GM12875 (cell line): ENCODE measurements around the gene THAP4.

ENCODE experiments used
- H3K4me3 ChIP-seq: one replicate; pipeline ENCODE4 v1.5.1; 2011; ENCODE audit warnings: low read depth, low read length, control low read depth
- TF ChIP-seq, protein P1 (sequence below): IDR thresholded peaks from 2 replicates; pipeline ENCODE4 v1.5.1; 2011; ENCODE audit warnings: low read depth, mild to moderate bottlenecking, control low read depth, inconsistent platforms, low read length, moderate library complexity, borderline replicate concordance; ENCODE audit not compliant: insufficient read depth

The THAP4 gene

GRCh38 chr2:241637018-241637794, at the start of gene THAP4, which contains the start of gene ATG4B:
THAP4 (minus strand) TSS chr2:241637158; CDS start chr2:241637017, 141 bp downstream.
ATG4B (plus strand) TSS chr2:241637693; CDS start chr2:241637715, 22 bp downstream.
- H3K4me3 ChIP-seq: peak within 1 kb of the TSS; percentile 92
- TF ChIP-seq, protein P1, sequence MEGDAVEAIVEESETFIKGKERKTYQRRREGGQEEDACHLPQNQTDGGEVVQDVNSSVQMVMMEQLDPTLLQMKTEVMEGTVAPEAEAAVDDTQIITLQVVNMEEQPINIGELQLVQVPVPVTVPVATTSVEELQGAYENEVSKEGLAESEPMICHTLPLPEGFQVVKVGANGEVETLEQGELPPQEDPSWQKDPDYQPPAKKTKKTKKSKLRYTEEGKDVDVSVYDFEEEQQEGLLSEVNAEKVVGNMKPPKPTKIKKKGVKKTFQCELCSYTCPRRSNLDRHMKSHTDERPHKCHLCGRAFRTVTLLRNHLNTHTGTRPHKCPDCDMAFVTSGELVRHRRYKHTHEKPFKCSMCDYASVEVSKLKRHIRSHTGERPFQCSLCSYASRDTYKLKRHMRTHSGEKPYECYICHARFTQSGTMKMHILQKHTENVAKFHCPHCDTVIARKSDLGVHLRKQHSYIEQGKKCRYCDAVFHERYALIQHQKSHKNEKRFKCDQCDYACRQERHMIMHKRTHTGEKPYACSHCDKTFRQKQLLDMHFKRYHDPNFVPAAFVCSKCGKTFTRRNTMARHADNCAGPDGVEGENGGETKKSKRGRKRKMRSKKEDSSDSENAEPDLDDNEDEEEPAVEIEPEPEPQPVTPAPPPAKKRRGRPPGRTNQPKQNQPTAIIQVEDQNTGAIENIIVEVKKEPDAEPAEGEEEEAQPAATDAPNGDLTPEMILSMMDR: no peak

DNA sequence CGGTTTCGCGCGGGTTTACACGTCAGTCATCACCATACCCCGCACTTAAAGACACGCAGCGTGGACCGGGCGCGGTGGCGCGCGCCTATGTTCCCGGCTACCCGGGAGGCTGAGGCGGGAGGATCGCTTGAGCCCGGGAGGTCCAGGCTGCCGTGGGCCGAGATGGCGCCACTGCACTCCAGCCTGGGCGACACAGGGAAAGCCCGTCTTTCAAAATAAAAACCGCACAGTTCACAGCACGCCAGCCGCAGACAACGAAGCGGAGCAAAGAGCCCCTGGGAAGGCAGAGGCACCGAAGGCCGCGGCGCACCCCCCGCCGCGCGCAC, 49.3 kb upstream of the THAP4 start:
- TF ChIP-seq, protein P1: no peak
- peak overlapping the region; percentile 95 for H3K4me3 ChIP-seq

DNA sequence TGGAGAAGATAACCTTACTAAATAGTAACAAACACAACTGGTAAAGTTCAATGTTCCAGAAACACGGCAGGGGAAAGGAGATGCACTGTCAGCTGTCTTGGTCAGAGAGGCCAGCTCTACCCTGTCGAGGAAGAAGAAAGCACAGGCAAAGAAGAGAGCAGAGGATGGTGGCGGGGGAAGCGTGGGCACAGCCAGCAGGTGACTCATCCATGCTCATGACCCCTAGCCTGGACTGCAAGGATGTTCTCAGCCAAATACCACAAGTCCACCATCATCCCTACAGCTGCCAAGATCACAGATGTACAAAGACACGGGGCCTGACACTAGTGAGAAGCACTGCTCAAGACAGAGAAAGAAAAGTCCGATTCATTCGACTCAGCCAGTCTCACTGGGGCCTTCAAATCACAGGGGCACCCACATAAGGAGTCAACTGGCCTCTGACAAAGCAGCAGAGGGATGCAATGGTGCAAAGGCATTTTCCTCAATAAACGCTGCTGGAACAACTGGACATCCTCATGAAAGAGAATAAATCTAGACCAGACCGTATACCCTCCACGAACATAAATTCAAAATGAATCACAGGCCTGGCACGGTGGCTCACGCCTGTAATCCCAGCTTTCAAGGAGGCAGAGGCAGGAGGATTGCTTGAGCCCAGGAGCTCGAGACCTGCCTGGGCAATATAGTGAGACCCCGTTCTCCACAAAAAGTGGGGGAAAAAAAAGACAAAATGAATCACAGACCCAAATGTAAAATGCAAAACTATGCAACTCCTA, 44.1 kb upstream of the THAP4 start:
- H3K4me3 ChIP-seq: no peak overlapping the region
- TF ChIP-seq, protein P1: no peak

GRCh38 chr2:241680044-241680443, 43.1 kb upstream of the THAP4 start:
- TF ChIP-seq, protein P1: no peak

GRCh38 chr2:241678784-241679540, 42.0 kb upstream of the THAP4 start:
- TF ChIP-seq, protein P1: no peak
- no peak overlapping the region for H3K4me3 ChIP-seq

More at GRCh38 chr2:241680044-241680443, 43.1 kb upstream of the THAP4 start:
- no peak overlapping the region for H3K4me3 ChIP-seq

DNA sequence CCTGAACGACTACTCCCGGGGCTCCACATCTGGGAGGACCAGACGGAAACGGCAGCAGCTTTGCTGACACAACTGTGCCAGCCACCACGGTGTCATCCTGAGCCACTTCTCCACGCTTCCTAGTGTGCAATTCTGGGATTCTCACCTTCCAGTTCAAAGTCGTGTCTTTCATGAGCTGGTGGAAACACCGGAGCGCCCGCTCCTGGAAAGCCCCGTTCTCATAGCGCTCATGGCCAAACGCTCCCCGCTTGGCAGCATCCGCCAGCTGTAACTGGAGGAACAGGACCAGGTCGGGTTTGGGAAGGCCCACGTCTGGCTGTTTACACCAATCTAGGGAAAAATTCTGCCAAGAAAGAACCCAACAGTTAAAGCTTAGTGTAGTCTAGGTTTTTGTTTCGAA, 41.3 kb upstream of the THAP4 start:
- TF ChIP-seq, protein P1: no peak
- no peak overlapping the region for H3K4me3 ChIP-seq
